Cortex of kidney (tissue), 1 donor: ENCODE results near the gene AK5.

ENCODE experiments used
- DNase-seq: peaks from one replicate; lab custom pipeline; 2025; lab: John Stamatoyannopoulos, UW

The AK5 gene

DNA sequence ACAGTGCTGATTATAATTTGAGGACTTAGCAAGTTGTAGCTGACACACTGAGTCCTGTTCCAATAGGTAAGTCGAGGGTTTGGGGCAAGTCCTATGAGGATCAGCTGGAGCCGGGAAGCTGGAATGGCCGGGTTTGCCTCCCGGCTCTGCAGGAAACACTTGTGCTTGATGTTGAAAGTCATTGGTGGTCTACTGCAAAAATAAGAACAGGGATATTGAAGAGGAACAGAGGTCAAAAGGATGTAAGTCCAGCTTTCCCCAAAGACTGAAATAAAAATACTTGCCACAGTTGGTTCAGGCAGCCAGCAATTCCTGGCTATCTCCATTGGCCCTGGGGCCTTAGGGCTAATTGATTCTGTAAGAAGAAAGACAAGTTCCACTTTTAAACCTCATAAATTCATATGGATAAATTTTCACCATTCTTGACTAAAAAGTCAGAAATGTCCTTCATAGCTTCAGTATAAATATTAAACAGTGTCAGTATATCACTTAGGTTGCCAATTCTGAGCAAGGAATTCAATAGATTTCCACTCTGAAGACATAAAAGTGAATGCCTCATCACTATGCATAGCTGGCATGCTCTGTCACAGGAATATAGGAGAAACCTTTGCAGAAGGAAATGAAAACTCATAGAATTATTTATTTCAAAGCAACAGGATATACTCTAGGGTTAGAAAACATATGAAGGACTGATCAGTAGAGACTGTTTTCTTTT is 165.2 kb downstream of the AK5 start:
- DNase-seq = no peak

GRCh38 chr1:77447669-77448068 is 165.8 kb downstream of the AK5 start:
- DNase-seq = no peak

- no peak for DNase-seq
These were observed 178.1 kb downstream of the AK5 start for GRCh38 chr1:77459881-77460280.

GRCh38 chr1:77461691-77462090 is 179.9 kb downstream of the AK5 start:
- no peak for DNase-seq

DNA sequence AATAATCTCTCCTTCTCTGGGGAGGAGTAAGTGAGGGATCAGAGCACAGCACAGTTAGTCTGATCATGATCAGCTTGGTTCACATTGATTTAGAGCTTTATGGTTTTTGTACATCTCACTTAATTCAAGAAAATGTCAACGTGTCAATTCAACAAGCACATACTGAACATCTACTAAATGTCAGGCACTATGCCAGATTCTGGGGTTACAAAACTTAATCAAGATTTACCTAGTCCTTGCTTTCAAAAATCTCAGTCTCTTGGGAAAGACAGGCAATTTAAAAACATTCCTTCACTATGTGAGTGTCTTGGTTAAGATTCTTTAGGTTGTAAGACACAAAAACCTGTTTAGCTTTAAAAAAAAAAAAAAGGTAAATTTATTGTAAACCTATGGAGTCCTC is 181.4 kb downstream of the AK5 start:
- no peak for DNase-seq

DNA sequence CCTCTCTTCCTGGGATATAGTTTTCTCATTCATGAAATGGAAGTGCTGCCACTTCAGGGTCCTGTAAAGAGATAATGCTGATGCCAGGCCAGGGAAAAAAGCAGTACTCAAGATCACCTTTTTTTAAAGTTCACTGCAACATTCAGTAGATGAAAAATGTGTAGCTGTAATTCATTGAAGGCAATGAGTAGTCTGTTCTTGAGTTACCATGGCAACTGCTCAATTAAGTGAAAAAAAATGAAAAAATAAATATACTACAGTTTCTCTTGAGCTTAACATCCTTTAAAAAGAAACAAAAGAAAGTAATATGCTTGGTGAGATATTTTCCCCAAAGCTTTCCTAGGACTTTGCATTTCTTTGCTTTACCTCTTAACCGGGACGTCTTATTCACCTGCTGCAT is 183.3 kb downstream of the AK5 start:
- DNase-seq = no peak

DNA sequence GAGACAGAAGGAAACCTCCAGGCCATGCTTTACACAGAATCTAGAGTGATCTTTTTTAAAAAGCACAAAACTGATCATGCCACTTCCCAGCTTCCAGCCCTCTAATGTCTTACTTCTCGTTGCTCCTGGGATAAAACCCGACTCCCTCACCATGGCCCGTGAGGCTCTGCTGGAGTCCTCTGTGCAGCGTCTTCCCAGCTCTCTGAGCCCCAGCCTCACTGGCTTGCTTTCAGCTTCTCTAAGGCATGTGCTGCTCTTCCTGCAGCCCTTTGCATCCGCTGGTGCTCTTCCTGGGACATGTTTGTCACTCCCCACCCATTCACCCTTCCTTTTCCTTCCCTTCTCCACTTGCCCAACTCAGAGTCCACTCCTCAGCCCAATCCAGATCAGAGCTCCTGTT is 184.1 kb downstream of the AK5 start:
- DNase-seq = no peak

DNA sequence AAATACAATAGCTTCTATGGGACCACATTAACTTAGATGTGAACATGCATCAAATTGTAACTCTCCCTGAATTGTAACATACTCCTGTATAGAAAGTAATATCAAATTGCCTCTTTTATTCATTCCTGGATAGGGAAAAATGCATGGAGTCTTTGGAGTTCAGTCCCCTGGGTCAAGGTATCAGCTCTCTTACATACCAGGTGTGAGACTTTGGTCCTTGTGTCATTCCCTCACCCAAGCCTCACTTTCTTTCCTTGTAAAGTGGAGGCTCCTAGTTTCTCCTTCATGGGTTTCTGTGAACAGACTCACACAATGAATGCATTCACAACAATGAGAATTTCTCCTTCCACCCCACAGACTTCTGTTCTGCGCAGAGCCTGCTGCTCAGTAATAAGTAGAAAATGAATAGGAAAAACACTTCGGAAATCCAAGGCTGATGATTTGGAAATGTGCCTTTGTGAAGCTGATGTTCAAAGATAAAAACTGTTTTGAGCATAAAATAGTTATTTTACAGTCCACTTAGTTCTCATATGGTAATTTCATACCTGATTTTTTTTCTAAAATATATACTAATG is 185.3 kb downstream of the AK5 start:
- no peak for DNase-seq

DNA sequence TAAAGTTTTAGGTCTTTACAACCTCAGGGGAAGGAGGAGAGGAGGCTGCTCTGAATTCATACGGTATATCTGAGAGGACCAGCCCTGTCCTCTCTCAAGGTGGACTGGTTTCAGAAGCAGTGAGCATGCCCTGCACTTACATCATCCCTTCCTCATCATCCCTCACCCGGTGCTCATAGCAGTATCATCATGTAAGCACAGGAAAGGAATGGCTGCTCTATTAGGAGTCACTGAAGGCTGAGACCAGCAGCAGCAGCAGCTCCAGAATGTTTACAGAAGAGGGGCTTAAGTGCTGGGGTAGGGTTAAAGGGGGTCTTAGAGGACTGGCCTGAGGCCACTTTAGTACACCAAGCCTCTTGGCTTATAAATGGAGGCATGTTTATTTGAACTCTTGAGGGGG is 185.9 kb downstream of the AK5 start:
- DNase-seq = no peak

GRCh38 chr1:77468257-77468948 is 186.6 kb downstream of the AK5 start:
- DNase-seq = no peak

DNA sequence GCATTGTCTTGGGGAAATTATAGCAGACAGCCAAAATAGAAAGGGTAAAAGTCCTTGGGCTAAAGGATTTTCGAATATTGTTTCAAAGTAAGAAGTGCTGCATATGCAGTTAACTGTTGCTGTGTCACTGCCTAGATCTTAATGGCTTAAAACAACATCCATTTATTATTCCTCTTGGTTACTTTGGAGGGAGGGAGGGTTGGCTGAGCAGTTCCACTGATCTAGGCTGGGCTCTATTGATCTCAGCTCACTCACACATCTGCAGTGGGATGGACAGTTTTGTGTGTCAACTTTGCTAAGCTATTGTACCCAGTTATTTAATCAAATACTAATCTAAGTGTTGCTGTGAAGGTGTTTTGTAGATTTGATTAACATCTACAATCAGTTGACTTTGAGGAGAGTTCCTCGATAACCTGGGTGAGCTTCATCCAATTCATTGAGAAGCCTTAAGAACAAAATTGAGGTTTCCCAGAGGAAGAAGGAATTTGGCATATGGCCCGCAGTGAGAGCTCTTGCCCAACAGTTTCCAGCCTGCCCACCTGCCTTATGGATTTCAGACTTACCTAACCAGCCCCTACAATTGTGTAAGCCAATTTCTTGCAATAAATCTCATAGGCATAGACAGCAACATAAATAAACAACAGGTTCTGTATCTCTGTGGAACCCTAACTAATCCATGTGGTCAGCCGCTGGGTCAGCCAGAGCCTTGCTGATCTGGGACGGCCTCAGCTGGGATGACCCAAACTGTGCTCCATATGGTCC is 187.3 kb downstream of the AK5 start:
- DNase-seq = no peak

DNA sequence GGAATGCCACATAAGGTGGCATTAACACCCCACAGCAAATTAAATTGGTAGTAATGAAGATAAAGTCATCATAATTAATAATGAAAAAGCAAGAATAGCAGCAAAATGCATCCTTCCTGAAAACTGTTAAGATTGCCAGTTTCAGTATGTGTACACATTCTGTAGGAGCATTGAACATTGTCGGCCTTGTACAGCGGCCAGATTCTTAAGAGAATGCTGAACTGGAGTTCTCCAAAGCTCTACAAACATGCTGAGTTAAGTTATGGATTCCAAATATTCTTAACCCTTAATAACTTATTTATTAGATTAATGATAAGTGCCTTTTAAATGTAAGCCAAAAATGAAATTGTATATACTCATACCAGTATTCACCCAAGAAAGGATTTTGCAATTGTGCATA is 189.9 kb downstream of the AK5 start:
- no peak for DNase-seq

DNA sequence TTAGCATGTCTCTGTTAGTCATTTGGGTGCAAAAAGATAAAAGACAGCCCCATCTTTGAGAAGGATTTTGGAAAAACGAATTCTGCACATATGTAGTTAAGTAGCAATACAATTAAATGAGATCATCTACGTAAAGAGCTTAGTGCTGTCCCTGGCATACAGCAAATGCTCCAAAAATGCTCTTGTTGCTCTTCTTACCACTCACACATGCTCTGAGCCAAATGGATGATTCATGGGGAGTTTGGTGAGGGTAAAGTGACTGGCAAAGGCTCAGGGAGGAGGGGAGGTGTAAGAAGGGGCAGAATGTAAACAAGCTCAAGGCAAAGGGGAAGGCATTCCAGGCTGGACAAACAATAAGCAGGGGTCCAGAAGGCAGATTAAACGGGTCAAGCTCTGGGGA is 191.9 kb downstream of the AK5 start:
- no peak for DNase-seq

DNA sequence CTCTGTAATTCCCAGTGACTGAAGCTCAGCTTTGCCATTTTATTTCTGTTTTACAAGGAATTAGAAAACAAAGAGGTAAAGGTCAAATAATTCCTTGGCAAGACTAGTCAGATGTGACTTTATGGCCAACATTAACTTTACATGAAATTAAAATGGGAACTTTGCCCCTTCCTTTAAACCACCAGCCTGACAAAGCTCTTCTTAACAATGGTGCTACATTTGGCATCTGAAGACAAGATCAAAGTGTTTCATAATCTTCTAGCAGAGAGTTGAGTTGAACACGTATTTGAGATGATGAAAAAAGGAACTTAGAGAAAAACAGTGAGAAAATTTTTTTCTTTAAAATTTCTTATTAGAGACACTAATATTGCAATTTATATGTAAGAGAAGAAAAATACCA is 193.8 kb downstream of the AK5 start:
- no peak for DNase-seq

DNA sequence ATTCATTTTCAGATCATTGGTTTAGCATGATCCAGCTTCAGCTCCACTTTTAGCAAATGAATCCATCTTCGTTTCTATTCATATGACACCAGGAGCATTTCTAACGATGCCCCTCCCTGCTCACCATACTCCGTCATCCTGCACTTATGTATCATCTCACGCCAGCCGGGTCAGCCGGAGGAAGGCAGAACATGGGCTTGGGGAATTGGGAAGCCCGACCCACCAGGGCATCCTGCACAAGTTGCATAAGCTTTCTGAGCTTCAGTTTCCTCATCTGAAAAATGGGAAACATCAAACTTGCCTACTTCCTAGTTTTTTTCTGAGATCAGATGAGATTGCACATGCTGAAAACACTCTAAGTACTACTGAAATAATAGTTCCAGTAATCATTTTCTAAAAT is 194.7 kb downstream of the AK5 start:
- DNase-seq = no peak

- DNase-seq = no peak
These were observed 202.5 kb downstream of the AK5 start for GRCh38 chr1:77484334-77484733.

DNA sequence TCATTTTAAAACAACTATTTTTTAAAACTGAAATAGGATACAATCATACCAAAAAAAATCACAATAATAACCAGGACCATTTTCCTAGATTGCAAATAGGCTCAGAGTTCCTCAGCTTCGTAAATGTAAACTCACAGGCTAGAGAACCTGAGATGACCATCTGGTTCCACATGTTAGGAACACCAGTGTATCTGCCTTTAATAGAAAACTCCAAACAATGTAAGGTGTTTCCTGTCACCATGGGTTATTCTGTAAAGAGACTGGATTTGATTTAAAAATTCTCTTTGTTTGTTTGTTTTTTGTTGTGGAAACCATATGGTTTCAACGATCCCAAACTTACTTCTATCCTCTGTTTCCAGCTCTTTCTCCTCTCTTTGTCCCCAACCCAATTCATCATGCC is 203.1 kb downstream of the AK5 start:
- no peak for DNase-seq

GRCh38 chr1:77487631-77488030 is 205.8 kb downstream of the AK5 start:
- DNase-seq = no peak

- DNase-seq = no peak
These were observed 208.1 kb downstream of the AK5 start for GRCh38 chr1:77489910-77490309.

DNA sequence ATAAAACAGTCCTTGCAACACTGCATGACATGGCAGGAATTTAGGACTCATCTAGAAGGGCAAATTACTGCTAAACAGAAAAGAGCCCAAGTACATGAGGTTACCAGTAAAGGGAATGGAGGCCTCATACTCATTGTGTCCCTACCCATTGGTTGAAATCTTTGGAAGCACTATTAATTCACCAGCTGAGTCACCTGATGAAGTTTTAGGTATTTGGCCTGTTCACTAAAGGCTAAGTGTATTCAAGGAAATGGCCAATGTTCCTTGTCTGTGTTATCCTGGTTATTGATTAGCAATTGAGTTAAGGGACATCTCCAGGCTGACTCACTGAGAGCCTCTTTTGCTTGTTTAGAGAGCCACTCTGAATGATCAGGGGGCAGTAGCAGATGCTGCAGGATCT is 212.2 kb downstream of the AK5 start:
- no peak for DNase-seq

DNA sequence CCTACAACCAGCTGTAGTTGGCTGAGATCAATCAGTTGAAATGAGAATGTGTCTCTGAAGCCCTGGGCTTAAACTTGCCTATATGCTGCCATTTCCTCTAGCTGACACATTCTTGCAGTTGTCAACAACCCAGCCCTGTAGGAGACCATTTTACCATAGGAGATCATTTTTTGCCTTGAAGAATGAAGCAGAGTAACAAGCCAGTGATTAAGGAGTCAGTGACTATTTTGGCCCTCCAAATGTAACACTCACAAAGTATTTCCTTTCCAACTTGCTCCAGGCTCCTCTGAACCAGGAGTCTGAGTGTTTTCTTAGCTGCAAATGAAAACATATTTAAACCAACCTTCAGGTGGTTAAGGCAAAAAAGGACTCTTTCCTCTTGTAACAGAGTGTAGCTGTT is 217.1 kb downstream of the AK5 start:
- DNase-seq = no peak

DNA sequence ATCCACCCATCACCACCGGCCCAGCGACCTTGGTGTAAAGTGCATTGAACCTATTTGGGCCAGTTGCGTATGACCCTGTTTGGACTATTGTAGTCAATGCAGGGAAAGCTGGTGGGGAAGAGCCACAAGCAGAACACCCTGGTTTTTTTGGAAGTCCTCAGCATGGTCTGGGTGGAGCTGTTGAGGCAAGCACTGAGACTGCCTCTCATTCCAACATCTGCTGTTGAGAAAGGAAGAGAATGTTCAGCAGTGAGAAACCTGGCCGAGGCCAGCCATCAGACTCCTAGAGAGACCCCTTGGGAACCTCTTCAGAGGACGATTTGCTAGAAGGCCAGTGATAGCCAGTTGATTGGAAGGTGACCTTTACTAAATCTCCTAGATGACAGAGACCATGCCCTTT is 217.6 kb downstream of the AK5 start:
- no peak for DNase-seq

DNA sequence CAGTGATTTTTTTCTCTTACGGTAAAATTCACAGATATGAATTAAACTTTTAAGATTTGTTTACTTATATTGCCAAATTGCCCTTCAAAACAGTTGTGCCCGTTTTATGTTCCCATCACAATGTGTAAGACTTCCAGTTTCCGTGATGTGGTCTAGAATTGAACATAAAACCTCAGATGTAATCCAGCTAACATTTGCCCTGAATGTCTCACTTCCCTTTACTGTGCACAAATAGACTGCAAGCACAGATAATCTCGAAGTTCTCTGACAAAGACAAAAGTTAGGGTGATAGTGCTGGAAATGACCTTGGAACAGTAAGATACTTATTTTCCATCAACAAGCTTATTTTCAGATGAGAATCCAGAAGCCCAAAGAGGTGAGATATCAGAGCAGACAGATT is 223.2 kb downstream of the AK5 start:
- no peak for DNase-seq
